Measurements from ENCODE around the gene ITSN2.

ITSN2 gene

DNA sequence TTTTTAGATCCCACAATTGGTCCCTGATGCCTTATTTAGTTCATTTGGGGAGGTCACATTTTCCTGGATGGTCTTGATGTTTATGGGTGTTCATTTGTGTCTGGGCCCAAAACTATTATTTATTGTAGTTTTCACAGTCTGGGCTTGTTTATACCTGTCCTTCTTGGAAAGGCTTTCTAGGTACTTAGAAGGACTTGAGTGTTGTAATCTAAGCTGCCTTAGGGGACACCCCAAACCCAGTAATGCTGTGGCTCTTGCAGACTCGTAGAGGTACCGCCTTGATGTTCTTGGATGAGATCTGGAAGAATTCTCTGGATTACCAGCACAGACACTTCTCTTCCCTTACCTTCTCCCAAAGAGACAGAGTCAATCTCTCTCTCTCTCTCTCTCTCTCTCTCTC lies 25.0 kb upstream of the ITSN2 start:
- no peak for DNase-seq (ENCODE audit: low spot score)
- TF ChIP-seq, protein P1, sequence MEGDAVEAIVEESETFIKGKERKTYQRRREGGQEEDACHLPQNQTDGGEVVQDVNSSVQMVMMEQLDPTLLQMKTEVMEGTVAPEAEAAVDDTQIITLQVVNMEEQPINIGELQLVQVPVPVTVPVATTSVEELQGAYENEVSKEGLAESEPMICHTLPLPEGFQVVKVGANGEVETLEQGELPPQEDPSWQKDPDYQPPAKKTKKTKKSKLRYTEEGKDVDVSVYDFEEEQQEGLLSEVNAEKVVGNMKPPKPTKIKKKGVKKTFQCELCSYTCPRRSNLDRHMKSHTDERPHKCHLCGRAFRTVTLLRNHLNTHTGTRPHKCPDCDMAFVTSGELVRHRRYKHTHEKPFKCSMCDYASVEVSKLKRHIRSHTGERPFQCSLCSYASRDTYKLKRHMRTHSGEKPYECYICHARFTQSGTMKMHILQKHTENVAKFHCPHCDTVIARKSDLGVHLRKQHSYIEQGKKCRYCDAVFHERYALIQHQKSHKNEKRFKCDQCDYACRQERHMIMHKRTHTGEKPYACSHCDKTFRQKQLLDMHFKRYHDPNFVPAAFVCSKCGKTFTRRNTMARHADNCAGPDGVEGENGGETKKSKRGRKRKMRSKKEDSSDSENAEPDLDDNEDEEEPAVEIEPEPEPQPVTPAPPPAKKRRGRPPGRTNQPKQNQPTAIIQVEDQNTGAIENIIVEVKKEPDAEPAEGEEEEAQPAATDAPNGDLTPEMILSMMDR (conservative IDR thresholded peaks at IDR 0.05; ENCODE audit: low read depth): no peak
- H3K27ac ChIP-seq: no peak overlapping the region
- CTCF ChIA-PET: no interaction called here
- POLR2A ChIA-PET (ENCODE audit: low non-redundant PET): interaction anchor here (0.6 kb wide), 1 partner anchor 497 kb away, joined by 7 read pairs; no protein-coding TSS in a partner anchor

DNA sequence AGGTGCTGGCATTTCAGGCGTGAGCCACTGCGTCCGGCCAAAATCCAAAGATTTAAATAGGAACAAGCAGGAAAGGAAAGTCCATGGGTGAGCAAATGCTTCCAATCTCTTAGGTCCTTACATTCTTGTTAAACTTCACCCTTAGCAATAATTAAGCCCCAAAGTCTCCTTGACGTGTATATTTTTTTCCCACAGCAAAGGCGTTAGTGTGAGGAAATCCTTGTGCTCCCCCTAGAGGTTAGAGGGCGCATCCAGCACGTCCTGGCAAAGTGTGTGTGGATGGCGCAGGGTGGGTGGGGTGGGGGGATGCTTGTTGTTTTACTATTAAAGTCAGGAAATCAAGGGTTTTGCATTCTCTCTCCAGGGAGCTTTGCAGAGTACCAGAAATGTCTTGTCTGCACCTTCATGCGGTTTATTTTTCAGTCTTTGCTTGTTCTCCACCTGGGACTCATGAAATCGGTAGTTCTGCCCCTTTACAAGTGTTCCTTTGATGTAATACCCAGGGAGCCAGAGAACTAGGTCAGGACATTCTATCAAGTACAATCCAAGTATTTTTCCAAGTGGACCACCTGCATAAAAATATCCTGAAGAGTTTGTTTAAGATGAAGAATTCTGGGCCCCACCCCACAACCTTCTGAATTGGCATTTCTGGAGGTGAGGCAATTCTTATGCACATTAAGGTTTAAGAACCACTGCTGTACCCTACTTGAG lies 22.2 kb upstream of the ITSN2 start:
- TF ChIP-seq, protein P1 (conservative IDR thresholded peaks at IDR 0.05; ENCODE audit: low read depth): peak; percentile 81
- CTCF ChIA-PET: no interaction called here
- peak; percentile 67 for DNase-seq (ENCODE audit: low spot score)
- no peak overlapping the region for H3K27ac ChIP-seq
- POLR2A ChIA-PET (ENCODE audit: low non-redundant PET): no interaction called here

DNA sequence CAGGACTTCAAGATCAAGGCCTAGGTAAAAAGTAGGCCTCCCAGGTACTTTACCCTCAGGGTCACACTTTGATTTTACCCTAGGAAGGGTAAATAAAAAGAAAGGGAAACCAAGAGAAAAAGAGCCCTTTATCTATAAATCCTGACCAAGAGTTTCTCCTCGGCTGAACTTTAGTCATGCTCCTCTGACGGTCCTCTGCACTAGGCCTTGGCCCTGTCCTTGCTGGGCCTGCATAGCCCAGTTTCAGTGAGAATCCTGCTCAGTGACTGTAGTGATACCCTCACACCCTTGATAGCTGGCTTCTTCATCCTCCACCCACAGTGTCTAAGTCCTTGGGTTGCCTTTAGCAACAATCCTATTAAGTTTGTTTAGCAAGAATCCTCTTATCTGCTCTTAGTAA lies 20.5 kb upstream of the ITSN2 start:
- H3K27ac ChIP-seq: no peak overlapping the region
- DNase-seq (ENCODE audit: low spot score): no peak
- TF ChIP-seq, protein P1 (conservative IDR thresholded peaks at IDR 0.05; ENCODE audit: low read depth): no peak
- POLR2A ChIA-PET (ENCODE audit: low non-redundant PET): no interaction called here
- CTCF ChIA-PET: no interaction called here

DNA sequence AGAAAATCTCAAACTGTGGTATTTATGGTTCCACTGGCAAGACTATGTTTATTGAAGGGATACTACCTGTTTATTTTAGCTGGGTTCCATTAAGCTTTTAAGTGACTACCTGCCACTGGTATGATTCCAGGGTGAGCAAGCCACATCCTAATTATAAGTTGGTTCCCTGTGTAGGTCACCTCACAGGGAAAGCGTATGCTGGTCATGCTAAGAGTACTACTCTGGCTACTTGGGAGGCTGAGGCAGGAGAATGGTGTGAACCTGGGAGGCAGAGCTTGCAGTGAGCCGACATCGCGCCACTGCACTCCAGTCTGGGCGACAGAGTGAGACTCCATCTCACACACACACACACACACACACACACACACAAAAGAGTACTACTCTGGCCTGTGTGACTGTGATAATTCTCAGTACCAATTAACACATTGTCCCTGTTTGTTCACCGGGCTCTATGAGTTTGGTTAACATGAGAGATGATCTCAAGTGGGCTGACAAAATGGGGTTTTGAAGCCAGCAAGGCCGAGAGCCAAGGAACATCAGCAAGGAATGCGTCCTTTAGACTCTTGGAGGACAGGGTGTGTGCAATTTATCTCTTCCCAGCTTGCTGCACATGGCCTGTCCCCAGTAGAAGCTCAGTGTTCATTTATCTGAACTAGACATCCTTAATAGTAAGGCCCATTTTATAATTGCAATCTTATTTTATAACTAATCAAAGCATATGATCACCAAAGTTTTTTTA lies 15.2 kb upstream of the ITSN2 start:
- TF ChIP-seq, protein P1 (conservative IDR thresholded peaks at IDR 0.05; ENCODE audit: low read depth): no peak
- ChIA-PET POLR2A (ENCODE audit: low non-redundant PET) (no interaction called here), CTCF (interaction anchor here (0.6 kb wide), 1 partner anchor 119 kb away, joined by 7 read pairs; no protein-coding TSS in a partner anchor)
- no peak for DNase-seq (ENCODE audit: low spot score)
- no peak overlapping the region for H3K27ac ChIP-seq

DNA sequence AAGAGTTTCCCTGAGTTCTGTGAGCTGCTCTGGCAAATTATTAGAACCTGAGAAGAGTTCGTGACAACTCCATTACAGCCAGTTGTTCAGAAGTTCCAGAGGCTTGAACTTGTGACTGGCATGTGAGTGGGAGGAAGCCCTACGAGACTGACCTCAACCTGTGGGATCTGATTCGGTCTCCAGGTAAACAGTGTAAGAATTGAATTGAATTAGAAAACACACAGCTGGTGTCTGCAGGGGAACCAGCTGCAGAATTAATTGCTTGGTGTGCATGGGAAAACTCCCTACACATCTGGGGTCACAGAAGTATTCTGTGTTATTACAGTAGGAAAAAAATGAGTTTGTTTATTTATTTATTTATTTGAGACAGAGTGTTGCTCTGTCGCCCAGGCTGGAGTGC lies 14.0 kb upstream of the ITSN2 start:
- no peak for DNase-seq (ENCODE audit: low spot score)
- ChIA-PET POLR2A (ENCODE audit: low non-redundant PET) (no interaction called here), CTCF (no interaction called here)
- no peak overlapping the region for H3K27ac ChIP-seq
- TF ChIP-seq, protein P1 (conservative IDR thresholded peaks at IDR 0.05; ENCODE audit: low read depth): no peak

DNA sequence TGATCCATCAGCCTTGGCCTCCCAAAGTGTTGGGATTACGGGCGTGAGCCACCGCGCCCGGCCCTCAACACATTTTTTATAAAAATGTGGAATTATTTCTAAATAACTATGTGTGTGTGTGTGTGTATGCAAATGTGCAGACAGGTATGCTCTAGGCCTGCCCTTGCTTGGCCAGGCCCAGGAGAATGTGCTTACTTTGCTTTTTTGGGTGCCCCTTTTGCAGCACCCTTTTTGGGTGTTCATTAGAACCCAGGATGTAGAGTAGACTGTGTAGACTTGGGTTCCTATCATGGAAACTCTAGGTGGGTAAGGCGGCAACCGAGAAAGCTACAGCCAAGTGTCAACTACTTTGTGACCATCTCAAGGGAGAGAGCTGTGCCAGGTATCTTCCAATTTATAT lies 11.7 kb upstream of the ITSN2 start:
- POLR2A ChIA-PET (ENCODE audit: low non-redundant PET): no interaction called here
- CTCF ChIA-PET: interaction anchor here (0.6 kb wide), 1 partner anchor 540 kb away, joined by 3 read pairs; no protein-coding TSS in a partner anchor

More for the DNA sequence above, 11.7 kb upstream of the ITSN2 start:
- TF ChIP-seq, protein P1 (conservative IDR thresholded peaks at IDR 0.05; ENCODE audit: low read depth): no peak
- no peak for DNase-seq (ENCODE audit: low spot score)
- H3K27ac ChIP-seq: no peak overlapping the region
